Stimulated activated memory B cell treated with anti-CD40 and anti-IgM and Interleukin-4, amounts not matched to agents 10 μg/mL and 1 μg/mL and 100 μg/mL, for 72 hours (primary cell): ENCODE data around the gene FAM118A.
"Not testable (repeated sequence)": the region's sequence is repeated elsewhere in the genome, so short reads cannot be mapped to it uniquely, and the experiment has no call there.

Experiments
- ATAC-seq: fragments of 150-1000 bp; cut with Tn5 transposase; 2 replicates; pipeline ENCODE4 v1.10.0; 2021
- H3K27ac Mint-ChIP-seq: one replicate; pipeline ENCODE4 v1.8.0; 2022; ENCODE audit warnings: mild to moderate bottlenecking, mixed read lengths
- H3K27me3 Mint-ChIP-seq: one replicate; pipeline ENCODE4 v1.8.0; 2022; ENCODE audit warnings: mixed read lengths
- H3K36me3 Mint-ChIP-seq: one replicate; pipeline ENCODE4 v1.8.0; 2022; ENCODE audit warnings: mixed read lengths
- H3K4me1 Mint-ChIP-seq: one replicate; pipeline ENCODE4 v1.8.0; 2022; ENCODE audit warnings: mixed read lengths
- H3K4me3 Mint-ChIP-seq: one replicate; pipeline ENCODE4 v1.8.0; 2022; ENCODE audit warnings: mild to moderate bottlenecking, moderate library complexity, mixed read lengths
- H3K9me3 Mint-ChIP-seq: one replicate; pipeline ENCODE4 v1.8.0; 2022; ENCODE audit warnings: mixed read lengths

Gene FAM118A

DNA sequence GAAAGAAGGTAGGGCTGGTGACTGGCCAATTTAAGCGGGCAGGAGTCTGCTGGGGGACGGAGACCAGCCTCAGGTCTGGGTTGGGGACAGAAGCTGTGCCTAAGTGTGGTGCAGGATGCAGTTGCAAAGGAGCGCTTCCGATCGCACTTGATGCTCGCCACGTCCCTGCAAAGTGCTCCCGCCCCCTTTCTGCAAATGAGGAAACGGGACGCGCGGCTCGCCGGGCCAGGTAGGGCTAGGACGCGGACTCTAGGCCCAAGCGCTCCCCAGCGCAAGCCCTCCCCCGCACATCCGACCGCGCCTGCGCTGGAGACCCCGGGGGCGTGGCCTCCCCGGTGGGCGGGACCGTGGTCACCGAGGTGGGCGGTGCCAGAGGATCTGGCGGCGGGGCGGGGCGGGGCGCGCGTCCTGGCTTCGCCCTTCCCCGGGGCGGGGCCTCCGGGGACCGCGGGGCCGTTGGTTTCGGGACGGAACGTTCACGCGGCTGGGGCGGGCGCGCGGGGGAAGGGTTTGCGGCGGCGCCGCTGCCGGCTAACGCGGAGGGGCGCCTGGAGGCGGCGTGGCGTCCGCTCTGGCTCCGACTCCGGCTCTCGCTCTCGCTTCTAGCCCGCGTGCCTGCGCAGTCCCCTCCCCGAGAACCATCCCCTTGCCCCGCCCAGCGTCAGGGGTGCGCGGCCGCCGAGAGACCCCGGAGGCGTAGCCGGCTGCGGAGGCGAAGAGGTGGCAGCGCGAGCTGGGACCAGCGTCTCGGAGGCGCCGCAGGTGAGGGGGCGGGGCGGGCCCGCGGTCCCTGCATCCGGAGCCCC, at the start of gene FAM118A:
FAM118A (plus strand) TSS at position 513 of the 806 bp plus-strand sequence. CDS start 12,446 bp downstream, outside the sequence.
- no peaks in the 10 kb centered on the region for H3K27me3 Mint-ChIP-seq
- ATAC-seq: peak; percentile 93
- H3K27ac Mint-ChIP-seq: peak within 1 kb of the TSS; percentile 97
- H3K36me3 Mint-ChIP-seq: peaks cover 8% of the 10 kb centered on the region
- H3K9me3 Mint-ChIP-seq: no peaks in the 10 kb centered on the region
- H3K4me3 Mint-ChIP-seq: peak within 1 kb of the TSS; percentile 90
- H3K4me1 Mint-ChIP-seq: peaks cover 55% of the 10 kb centered on the region

DNA sequence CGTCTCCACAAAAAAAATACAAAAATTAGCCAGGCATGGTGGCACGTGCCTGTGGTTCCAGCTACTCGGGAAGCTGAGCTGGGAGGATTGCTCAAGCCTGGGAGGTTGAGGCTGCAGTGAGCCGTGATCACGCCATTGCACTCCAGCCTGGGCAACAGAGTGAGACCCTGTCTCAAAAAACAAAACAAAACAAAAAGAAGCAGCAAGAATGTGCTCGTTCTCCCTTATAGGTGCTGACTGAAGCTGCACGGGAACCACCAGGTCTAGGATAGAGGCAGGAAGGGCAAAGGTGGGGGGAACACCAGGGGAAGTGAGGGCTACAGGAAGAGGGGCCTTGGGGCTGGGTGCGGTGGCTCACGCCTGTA, 49.4 kb upstream of the FAM118A start:
- H3K9me3 Mint-ChIP-seq, H3K36me3 Mint-ChIP-seq, H3K4me3 Mint-ChIP-seq, ATAC-seq, H3K27me3 Mint-ChIP-seq: not testable (repeated sequence)
- H3K27ac Mint-ChIP-seq: peak overlapping the region; percentile 69
- H3K4me1 Mint-ChIP-seq: peaks cover 59% of the 10 kb centered on the region

DNA sequence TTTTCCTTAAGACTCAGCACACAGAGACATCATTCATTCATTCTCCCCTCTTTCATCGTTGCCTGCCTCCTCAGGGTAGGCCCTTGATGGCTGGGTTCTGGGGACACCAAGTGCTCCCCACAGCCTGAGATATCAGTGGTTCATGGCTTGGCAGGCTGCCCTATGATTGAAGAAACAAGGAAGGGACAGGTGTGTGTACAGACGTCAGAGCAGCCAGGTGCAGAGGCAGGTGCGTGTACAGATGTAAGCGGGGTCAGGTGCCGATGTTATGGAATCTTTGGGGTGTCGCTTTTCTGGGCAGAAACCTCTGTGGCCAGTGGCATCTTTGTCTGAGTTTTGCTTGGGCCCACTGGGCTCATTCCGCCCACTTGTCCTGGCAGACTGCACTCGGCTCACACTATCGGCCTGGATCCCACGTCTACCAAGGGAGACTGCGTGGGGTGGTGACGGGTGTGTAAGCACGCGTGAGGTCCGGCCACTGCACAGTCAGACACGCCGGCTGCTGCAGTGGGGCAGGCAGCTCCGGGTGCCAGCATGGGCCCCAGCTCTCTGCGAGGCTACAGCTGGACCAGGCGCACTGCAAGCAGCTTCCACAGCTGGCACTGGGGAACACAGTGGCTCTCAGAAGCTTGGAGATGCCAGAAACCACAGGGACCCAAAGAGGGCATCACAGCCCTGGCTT, 48.2 kb upstream of the FAM118A start:
- H3K4me3 Mint-ChIP-seq: no peak overlapping the region
- peak overlapping the region; percentile 76 for H3K27ac Mint-ChIP-seq
- H3K27me3 Mint-ChIP-seq: peaks cover 9% of the 10 kb centered on the region
- peaks cover 57% of the 10 kb centered on the region for H3K4me1 Mint-ChIP-seq
- no peaks in the 10 kb centered on the region for H3K9me3 Mint-ChIP-seq
- H3K36me3 Mint-ChIP-seq: no peaks in the 10 kb centered on the region
- no peak for ATAC-seq

DNA sequence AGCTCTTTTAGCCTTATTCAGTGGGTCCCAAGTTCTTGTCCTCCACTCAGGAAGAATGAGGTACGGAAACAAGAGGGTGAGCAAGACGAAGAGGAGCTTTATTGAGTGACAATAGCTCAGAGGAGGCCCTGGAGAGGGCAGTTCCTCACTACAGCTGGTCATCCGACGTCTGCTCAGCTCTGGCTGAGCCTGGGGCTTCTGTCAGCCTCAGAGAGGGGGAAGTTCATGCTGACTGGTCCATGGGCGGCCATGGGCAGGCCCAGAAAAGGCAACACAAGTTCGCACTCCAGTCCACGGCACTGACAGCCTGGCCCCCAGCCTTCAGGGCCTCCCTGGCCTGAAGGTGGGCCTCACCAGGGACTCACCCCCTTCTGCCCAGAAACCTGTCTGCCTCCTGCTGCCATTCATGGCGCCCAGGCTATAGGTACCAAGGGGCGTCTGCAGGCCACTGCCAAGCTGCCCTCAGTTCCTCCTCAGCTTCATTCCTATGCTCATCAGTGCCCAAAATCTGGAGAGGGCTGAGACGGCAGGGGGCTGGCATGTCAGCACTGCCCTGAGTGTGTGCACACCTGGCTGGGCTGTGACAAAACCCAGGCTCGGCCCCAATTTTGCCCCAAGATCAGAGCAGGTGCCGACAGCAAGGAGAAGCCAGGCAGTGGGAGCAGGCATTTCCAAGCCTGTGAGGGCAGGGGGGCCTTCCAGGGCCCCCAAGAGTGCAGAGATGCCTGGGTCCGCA, 47.4 kb upstream of the FAM118A start:
- Mint-ChIP-seq H3K4me3 (peak overlapping the region; percentile 41), H3K27me3 (peaks cover 9% of the 10 kb centered on the region), H3K36me3 (no peaks in the 10 kb centered on the region), H3K9me3 (no peaks in the 10 kb centered on the region), H3K4me1 (peaks cover 57% of the 10 kb centered on the region), H3K27ac (peak overlapping the region; percentile 76)
- no peak for ATAC-seq

DNA sequence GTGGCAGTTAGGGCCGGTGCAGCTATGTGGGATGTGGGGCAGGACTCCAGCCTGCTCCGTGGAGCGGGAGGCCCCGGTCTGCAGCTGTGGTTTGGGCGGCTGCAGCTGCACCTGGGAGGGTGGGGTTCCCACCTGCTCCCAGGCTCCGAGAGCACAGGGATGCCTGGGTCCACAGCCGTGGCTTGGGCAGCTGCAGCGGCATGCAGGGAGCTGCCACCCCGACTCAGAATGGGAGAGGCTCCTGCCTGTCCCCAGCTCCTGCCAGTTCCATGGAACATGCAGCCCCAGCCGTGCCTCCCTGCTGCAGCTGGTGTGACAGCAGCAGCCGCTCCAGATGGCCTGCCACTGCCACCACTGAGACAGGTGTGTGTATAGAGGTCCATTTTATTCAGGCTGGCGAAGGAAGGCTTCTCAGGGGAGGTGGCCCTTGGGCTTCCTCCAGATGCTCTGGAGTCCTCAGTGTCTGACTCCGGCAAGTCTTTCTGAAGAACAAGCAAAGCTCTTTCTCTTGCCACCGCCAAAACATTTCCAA, 46.7 kb upstream of the FAM118A start:
- Mint-ChIP-seq H3K9me3 (no peaks in the 10 kb centered on the region), H3K4me3 (peak overlapping the region; percentile 48), H3K27me3 (peaks cover 9% of the 10 kb centered on the region), H3K36me3 (no peaks in the 10 kb centered on the region), H3K27ac (peak overlapping the region; percentile 76), H3K4me1 (peaks cover 60% of the 10 kb centered on the region)
- peak; percentile 52 for ATAC-seq

DNA sequence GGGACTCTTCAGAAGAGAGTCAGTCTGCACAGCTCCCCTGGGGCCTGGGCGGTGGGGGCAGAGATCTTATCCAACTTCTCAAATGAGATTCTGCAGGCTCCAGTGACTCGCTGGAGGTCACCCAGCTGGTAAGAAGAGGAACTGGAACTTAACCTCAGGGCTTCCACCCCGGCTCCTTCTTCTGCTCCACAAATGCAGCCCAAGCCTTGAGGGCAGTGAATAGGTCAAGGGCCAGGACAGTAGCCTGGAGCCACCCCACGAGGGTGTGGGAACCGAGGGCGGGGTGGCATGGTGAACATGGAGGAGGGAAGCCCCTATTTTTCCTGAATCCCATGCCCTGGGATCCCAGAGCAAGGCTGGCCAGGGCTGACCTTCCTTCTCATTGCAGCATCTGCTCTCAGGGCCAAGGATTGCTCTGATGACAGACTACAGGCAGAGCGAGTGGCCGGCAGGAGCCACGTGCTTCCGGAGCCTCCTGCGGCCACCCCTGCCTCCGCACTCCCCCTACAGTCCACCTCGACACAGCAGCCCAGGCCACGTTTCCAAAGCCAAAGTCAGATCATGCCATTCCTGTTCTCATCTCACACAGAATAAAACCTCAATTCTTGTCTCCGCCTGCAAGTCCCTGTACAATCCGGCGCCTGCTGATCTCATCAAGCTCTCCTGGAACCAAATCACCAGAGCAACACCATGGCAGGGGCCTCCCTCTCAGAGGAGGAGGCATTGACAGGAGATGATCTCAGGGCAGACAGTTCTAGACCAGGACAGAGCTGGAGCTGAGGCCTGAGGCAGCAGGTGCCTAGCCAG, 46.1 kb upstream of the FAM118A start:
- H3K36me3 Mint-ChIP-seq: no peaks in the 10 kb centered on the region
- H3K4me3 Mint-ChIP-seq: peak overlapping the region; percentile 48

DNA sequence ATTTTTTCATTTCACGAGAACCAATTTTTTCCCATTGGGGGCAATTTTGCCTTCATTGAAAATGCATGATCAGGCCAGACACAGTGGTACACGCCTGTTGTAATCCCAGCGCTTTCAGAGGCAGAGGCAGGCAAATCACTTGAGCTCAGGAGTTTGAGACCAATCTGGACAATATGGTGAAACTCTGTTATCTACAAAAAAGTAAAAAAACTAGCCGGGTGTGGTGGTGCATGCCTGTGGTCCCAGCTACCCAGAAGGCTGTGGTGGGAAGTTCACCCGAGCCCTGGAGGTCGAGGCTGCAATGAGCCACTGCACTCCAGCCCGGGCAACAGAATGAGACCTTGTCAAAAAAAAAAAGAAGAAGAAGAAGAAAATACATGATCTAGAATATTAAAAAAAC, 44.2 kb upstream of the FAM118A start:
- Mint-ChIP-seq H3K27me3 (peaks cover 12% of the 10 kb centered on the region), H3K36me3 (no peaks in the 10 kb centered on the region), H3K9me3 (no peaks in the 10 kb centered on the region), H3K27ac (no peak overlapping the region), H3K4me3 (no peak overlapping the region), H3K4me1 (peaks cover 71% of the 10 kb centered on the region)
- no peak for ATAC-seq

More for the DNA sequence above, 46.1 kb upstream of the FAM118A start:
- H3K27ac Mint-ChIP-seq: peak overlapping the region; percentile 76
- peak; percentile 97 for ATAC-seq
- peaks cover 67% of the 10 kb centered on the region for H3K4me1 Mint-ChIP-seq
- H3K9me3 Mint-ChIP-seq: no peaks in the 10 kb centered on the region
- H3K27me3 Mint-ChIP-seq: peaks cover 9% of the 10 kb centered on the region

DNA sequence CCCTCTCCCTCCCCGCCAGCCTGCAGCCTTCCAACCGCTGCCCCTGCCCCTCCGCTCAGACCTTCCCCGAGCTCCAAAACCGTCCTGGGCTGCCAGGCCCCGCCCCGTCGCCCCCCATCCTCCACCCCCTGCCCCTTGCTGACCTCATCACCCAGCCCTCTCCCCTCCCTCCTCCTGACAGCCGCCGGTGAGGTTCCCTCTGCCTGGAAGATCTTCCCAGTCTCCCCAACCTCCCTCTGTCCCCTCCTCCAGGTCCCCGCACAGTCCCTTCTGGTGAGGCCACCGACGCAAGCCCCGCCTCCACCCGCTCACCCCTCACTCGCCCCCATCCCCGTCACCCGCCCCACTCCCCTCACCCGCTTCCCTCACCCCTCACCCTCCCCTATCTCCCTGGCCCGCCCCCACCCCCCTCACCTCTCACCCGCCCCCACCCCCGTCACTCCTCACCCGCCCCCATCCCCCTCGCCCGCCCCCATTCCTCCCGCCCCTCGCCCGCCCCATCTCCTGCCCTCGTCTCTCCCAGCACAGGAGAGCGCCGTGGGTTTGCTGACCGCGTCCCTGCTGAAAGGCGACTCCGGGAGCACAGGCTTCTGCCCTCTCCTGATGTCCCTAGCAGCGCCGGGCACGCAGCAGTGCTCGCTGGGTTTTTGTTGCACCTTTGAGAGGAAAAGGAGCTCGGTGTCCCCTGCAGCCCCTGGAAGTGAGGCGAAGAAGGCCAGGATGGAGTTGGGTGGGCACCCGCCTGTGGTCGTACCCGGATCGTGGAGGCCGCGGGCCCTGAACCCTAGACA, 41.4 kb upstream of the FAM118A start:
- Mint-ChIP-seq H3K9me3 (no peaks in the 10 kb centered on the region), H3K27ac (peak overlapping the region; percentile 72), H3K4me3 (peak overlapping the region; percentile 82), H3K4me1 (peaks cover 45% of the 10 kb centered on the region), H3K27me3 (peaks cover 17% of the 10 kb centered on the region), H3K36me3 (no peaks in the 10 kb centered on the region)
- ATAC-seq: peak; percentile 13

DNA sequence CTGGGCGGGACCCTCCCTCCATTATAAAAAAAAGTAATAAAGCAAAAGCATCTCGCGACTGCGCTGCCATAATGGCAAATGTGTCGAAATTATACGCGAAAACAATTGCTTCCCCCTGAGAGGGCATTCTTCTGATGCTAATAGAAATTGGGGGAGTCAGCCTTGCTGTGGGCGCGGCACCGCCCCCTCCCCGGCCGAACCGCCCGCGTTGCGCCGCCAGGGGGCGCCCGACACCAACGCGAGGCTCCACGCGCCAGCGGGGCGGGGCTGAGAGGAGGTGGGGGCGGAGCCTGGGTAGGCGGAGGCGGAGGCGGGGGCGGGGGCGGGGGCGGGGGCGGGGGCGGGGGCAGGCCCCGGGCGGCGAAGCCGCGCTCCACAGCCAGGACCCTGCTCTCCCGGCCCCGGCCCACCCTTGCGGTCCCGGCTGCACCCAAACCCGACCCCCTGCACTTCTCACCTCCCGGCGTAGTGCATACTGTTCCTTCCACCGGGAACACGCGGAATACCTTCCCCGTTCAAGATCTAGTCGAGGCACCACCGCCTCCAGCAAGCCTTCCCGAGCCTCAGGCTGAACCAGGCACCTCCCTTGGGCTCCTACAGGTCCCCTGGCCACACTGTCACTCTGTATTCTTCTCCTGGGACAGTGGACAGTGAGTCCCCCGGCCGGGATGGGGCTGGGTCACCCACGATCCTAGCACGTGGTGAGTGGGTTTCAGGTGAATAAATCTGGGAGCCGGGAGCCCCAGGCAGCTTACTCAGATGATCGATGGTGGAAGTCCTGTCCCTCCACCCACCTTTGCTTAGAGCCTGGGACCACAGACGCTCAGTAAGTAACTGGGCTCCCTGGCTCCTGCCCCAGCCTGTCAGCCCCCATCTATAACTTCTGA, 40.5 kb upstream of the FAM118A start:
- Mint-ChIP-seq H3K36me3 (no peaks in the 10 kb centered on the region), H3K4me3 (peak overlapping the region; percentile 82), H3K27me3 (peaks cover 17% of the 10 kb centered on the region), H3K9me3 (no peaks in the 10 kb centered on the region), H3K27ac (peak overlapping the region; percentile 72), H3K4me1 (peaks cover 36% of the 10 kb centered on the region)
- peak; percentile 93 for ATAC-seq

DNA sequence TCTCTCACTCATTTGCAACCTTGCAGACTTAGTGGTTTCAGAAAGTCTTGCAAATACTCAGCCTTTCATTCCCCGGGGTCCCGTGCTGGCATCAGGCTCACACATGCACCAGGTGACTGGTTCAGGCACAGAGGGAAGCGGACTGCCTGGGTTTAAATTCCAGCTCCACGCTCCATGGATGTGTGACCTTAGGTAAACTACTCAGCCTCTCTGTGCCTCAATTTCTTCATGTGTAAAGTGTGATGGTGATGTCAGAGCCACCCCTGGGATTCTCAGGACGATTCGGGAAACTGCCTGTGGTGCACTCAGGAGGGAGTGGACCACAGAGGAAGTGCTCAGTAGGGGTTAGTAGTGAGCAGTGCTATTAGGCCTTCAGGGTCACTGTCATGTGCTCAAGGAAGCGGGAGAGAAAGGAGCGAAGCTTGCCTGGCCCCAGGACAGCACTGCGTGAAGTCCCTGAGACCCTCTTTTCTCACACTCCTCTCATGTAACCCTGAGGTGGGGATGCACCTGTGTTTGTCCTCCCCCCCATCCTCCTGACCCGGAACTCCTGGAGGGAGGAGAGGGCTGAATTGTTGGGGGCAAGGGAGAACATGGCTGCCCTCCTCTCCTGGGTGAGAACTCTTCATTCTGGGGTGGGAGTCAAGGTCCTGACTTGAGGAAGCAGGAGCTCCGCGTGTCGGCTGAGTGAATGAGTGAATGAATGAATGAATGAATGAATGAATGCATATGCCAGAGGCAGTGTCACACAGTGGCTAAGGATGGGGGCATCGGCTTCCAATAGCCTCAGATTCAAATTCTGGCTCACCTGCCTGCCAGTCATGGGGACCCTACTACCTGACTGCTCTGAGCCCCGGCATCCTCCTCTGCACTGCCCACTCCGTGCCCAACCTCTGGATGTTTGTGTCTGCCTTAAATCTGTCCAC, 39.4 kb upstream of the FAM118A start:
- no peak overlapping the region for H3K27ac Mint-ChIP-seq
- peaks cover 31% of the 10 kb centered on the region for H3K4me1 Mint-ChIP-seq
- ATAC-seq: no peak
- H3K27me3 Mint-ChIP-seq: peaks cover 17% of the 10 kb centered on the region
- peak overlapping the region; percentile 80 for H3K4me3 Mint-ChIP-seq
- H3K9me3 Mint-ChIP-seq: no peaks in the 10 kb centered on the region
- no peaks in the 10 kb centered on the region for H3K36me3 Mint-ChIP-seq

DNA sequence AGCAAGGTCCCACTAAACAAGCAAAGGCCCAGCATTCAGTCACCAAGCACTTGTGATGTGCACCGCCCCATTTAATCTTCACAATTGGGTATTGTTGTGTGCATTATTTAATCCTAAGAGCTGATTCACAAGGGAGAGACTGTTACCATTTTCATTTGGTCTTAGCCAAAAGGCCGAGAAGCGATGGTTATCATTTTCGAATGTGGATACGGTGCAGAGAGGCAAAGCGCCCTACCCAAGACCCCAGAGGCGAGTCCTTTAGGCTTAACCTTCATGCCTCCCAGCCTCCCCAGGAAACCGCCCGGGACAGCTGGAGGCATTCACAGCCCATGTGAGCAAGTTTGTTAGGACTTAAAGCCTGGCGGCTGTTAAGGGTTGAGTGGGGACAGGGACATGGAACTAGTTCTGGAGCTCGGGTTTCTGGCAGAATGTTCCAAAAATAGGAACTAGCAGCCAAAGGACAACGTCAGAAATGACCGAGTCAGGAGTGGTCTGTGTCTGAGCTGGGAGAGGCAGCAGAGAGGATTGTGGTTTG, 38.0 kb upstream of the FAM118A start:
- no peak for ATAC-seq
- peaks cover 25% of the 10 kb centered on the region for H3K4me1 Mint-ChIP-seq
- no peaks in the 10 kb centered on the region for H3K9me3 Mint-ChIP-seq
- no peak overlapping the region for H3K27ac Mint-ChIP-seq
- H3K36me3 Mint-ChIP-seq: no peaks in the 10 kb centered on the region
- H3K4me3 Mint-ChIP-seq: no peak overlapping the region
- peaks cover 17% of the 10 kb centered on the region for H3K27me3 Mint-ChIP-seq

DNA sequence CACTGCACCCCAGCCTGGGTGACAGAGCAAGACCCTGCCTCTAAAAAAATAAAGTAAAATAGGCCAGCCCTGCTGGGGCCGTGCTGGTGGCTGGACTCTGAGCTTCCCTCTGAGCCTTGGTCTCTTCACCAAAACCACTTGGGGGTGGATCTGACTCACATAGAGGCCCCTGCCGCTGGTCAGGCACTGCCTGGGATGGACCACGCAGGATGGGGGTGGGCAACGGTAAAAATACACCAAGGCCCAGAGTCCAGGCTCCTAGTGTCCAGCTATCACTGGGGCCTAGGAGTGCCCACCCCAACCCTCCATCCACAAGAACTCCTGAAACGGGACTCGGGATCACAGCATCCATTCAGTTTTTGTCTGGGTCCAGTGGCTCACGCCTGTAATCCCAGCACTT, 37.2 kb upstream of the FAM118A start:
- Mint-ChIP-seq H3K27ac (no peak overlapping the region), H3K9me3 (no peaks in the 10 kb centered on the region), H3K4me1 (peaks cover 25% of the 10 kb centered on the region), H3K36me3 (no peaks in the 10 kb centered on the region), H3K4me3 (no peak overlapping the region), H3K27me3 (peaks cover 17% of the 10 kb centered on the region)
- no peak for ATAC-seq
